ENCODE results near the gene FHL1. TPM values are rescaled to one million over a fixed set of nuclear protein-coding genes. Genes with fewer than 3 reads are reported as not detected.
A peak's percentile ranks its signal among the peaks of the same experiment; 100 is the strongest.

FHL1 gene
- total RNA-seq, 1 experiment from 2014 or later: 51.8 TPM

DNA sequence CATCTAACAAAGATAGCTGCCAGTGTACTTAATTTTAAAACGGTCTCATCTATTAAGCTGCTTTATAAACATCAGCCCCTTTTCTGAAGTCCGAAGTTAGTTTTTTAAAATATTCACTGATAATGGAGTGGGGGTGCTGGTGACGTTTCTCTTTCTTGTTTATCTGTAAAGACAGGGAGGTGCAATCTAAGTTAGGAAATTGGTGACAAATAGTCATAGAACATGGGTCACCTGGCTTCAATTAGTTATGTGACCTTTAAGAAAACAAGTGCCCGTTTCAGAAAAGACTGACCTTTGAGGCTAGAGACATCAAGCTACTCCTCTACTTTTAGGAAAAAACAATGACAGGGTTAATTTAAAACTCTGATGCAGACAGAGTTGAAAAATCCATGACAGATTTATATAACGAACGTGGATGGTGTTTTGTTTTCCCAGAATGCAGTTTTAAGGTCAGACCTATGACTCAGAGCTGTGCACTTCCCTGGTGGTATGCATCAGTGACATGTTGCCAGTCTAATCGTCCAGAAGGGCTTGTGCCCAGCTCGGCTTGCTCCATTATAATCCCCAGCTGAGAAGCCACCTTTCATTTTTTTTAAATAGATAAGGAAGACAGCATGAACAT, 38.2 kb downstream of the FHL1 start:
- no peak overlapping the region for H3K9ac ChIP-seq (ENCODE audit: low read length)
- no peaks in the 10 kb centered on the region for H4K20me1 ChIP-seq (ENCODE audit: low read length)
- no peak overlapping the region for H2AFZ ChIP-seq (ENCODE audit: low read length)
- no TSS peak for BruUV-seq (replicated peaks)
- H3K79me2 ChIP-seq (ENCODE audit: low read length): no peaks in the 10 kb centered on the region
- no peak for TF ChIP-seq EZH2 (IDR thresholded peaks at IDR 0.05; ENCODE audit: low read length, unreplicated experiment)
- TF ChIP-seq EZH2phosphoT487 (IDR thresholded peaks at IDR 0.05; ENCODE audit: borderline replicate concordance, low read length): no peak
- TF ChIP-seq CTCF (conservative IDR thresholded peaks at IDR 0.05; ENCODE audit: low read depth, low read length): no peak
- H3K4me1 ChIP-seq (ENCODE audit: insufficient read depth, low read length): peaks cover 9% of the 10 kb centered on the region; the same call in 1 of the 2 replicates
- no peaks in the 10 kb centered on the region for H3K27me3 ChIP-seq (ENCODE audit: low read length)
- DNase-seq (peak; percentile 41), ATAC-seq (peak; percentile 54)
- H3K9me3 ChIP-seq (ENCODE audit: low read length): no peaks in the 10 kb centered on the region
- H3K36me3 ChIP-seq (ENCODE audit: low read depth, low read length): no peaks in the 10 kb centered on the region
- no peak overlapping the region for H3K4me3 ChIP-seq (ENCODE audit: low read length)
- ChIA-PET POLR2A (ENCODE audit: unreplicated experiment) (no interaction called here), CTCF (no interaction called here)
- no peak overlapping the region for H3K27ac ChIP-seq (ENCODE audit: low read length)
- peak overlapping the region; percentile 36; the same call in 1 of the 2 replicates for H3K4me2 ChIP-seq (ENCODE audit: low read length)
- intact Hi-C loops (cut with micrococcal nuclease): no loop called here
- H3F3A ChIP-seq (ENCODE audit: low read length, unreplicated experiment): no peaks in the 10 kb centered on the region
- no peaks in the 10 kb centered on the region for H3K9me2 ChIP-seq (replicated peaks; ENCODE audit: low read length)

- no peaks in the 10 kb centered on the region for H3F3A ChIP-seq (ENCODE audit: low read length, unreplicated experiment)
- intact Hi-C loops (cut with micrococcal nuclease): no loop called here
- H3K4me3 ChIP-seq (ENCODE audit: low read length): no peak overlapping the region
- H4K20me1 ChIP-seq (ENCODE audit: low read length): no peaks in the 10 kb centered on the region
- H3K36me3 ChIP-seq (ENCODE audit: low read depth, low read length): no peaks in the 10 kb centered on the region
- BruUV-seq (replicated peaks): no TSS peak
- peak overlapping the region; percentile 36; the same call in 1 of the 2 replicates for H3K4me2 ChIP-seq (ENCODE audit: low read length)
- POLR2A ChIA-PET (ENCODE audit: unreplicated experiment): no interaction called here
- H3K79me2 ChIP-seq (ENCODE audit: low read length): no peaks in the 10 kb centered on the region
- H2AFZ ChIP-seq (ENCODE audit: low read length): no peak overlapping the region
- H3K9me3 ChIP-seq (ENCODE audit: low read length): no peaks in the 10 kb centered on the region
- H3K27me3 ChIP-seq (ENCODE audit: low read length): no peaks in the 10 kb centered on the region
- CTCF ChIA-PET: no interaction called here
- no peaks in the 10 kb centered on the region for H3K9me2 ChIP-seq (replicated peaks; ENCODE audit: low read length)
- no peak for DNase-seq
- H3K4me1 ChIP-seq (ENCODE audit: insufficient read depth, low read length): peaks cover 9% of the 10 kb centered on the region; the same call in 1 of the 2 replicates
- H3K27ac ChIP-seq (ENCODE audit: low read length): no peak overlapping the region
- ATAC-seq: no peak
- no peak overlapping the region for H3K9ac ChIP-seq (ENCODE audit: low read length)
- TF ChIP-seq CTCF (conservative IDR thresholded peaks at IDR 0.05; ENCODE audit: low read depth, low read length) (no peak), EZH2phosphoT487 (IDR thresholded peaks at IDR 0.05; ENCODE audit: borderline replicate concordance, low read length) (no peak), EZH2 (IDR thresholded peaks at IDR 0.05; ENCODE audit: low read length, unreplicated experiment) (no peak)
Observed at GRCh38 chrX:136186023-136186413, 38.7 kb downstream of the FHL1 start.

- CTCF ChIA-PET: no interaction called here
- no TSS peak for BruUV-seq (replicated peaks)
Observed at GRCh38 chrX:136189222-136189621, 41.9 kb downstream of the FHL1 start.

More at GRCh38 chrX:136189222-136189621, 41.9 kb downstream of the FHL1 start:
- no peaks in the 10 kb centered on the region for H3K9me3 ChIP-seq (ENCODE audit: low read length)
- no peak for DNase-seq
- H3F3A ChIP-seq (ENCODE audit: low read length, unreplicated experiment): no peaks in the 10 kb centered on the region
- POLR2A ChIA-PET (ENCODE audit: unreplicated experiment): no interaction called here
- H3K36me3 ChIP-seq (ENCODE audit: low read depth, low read length): no peaks in the 10 kb centered on the region
- H3K79me2 ChIP-seq (ENCODE audit: low read length): no peaks in the 10 kb centered on the region
- TF ChIP-seq EZH2phosphoT487 (IDR thresholded peaks at IDR 0.05; ENCODE audit: borderline replicate concordance, low read length) (no peak), EZH2 (IDR thresholded peaks at IDR 0.05; ENCODE audit: low read length, unreplicated experiment) (no peak), CTCF (conservative IDR thresholded peaks at IDR 0.05; ENCODE audit: low read depth, low read length) (no peak)
- intact Hi-C loops (cut with micrococcal nuclease): no loop called here
- no peak overlapping the region for H3K9ac ChIP-seq (ENCODE audit: low read length)
- H3K27me3 ChIP-seq (ENCODE audit: low read length): no peaks in the 10 kb centered on the region
- H3K27ac ChIP-seq (ENCODE audit: low read length): no peak overlapping the region
- H4K20me1 ChIP-seq (ENCODE audit: low read length): no peaks in the 10 kb centered on the region
- H3K9me2 ChIP-seq (replicated peaks; ENCODE audit: low read length): no peaks in the 10 kb centered on the region
- H2AFZ ChIP-seq (ENCODE audit: low read length): no peak overlapping the region
- H3K4me3 ChIP-seq (ENCODE audit: low read length): no peak overlapping the region
- peaks cover 9% of the 10 kb centered on the region; the same call in 1 of the 2 replicates for H3K4me1 ChIP-seq (ENCODE audit: insufficient read depth, low read length)
- no peak overlapping the region for H3K4me2 ChIP-seq (ENCODE audit: low read length)
- no peak for ATAC-seq

Data from PC-3 (cell line).